Retinal pigment epithelial cell (primary cell): ENCODE data around the gene ZFYVE9.
"Not testable (repeated sequence)": the region's sequence is repeated elsewhere in the genome, so short reads cannot be mapped to it uniquely, and the experiment has no call there.

Source experiments
- DNase-seq: peaks from one replicate; pipeline ENCODE4 v3.0.0-alpha.2; 2010; ENCODE audit warnings: low read depth
- H3K4me3 ChIP-seq: 2 replicates; pipeline ENCODE4 v1.5.1; 2011; ENCODE audit warnings: mild to moderate bottlenecking, low read length, control low read depth, moderate library complexity
- CTCF ChIP-seq: conservative IDR thresholded peaks from 2 replicates; pipeline ENCODE4 v1.5.1; 2011; ENCODE audit warnings: low read depth, low read length, control low read depth, inconsistent platforms

The ZFYVE9 gene

GRCh38 chr1:52365071-52365745 is 223.3 kb downstream of the ZFYVE9 start:
- peak overlapping the region; percentile 93 for H3K4me3 ChIP-seq
- peak; percentile 39 for DNase-seq
- no peak for TF ChIP-seq CTCF

- DNase-seq, result peak; percentile 93
- TF ChIP-seq CTCF, result no peak
- peak within 1 kb of the TSS; percentile 93 for H3K4me3 ChIP-seq
Measured at GRCh38 chr1:52365746-52366516, 224.0 kb downstream of the ZFYVE9 start, which contains the start of gene CC2D1B. TSS of gene CC2D1B (minus strand) at chr1:52366205. CDS start at chr1:52364620, 1,585 bp downstream.

- TF ChIP-seq CTCF, result no peak
- H3K4me3 ChIP-seq, result peak overlapping the region; percentile 93
- no peak for DNase-seq
Measured at GRCh38 chr1:52366517-52366827, 224.6 kb downstream of the ZFYVE9 start.

- no peak for TF ChIP-seq CTCF
- no peak overlapping the region for H3K4me3 ChIP-seq
- no peak for DNase-seq
Measured at GRCh38 chr1:52367272-52367671, 225.4 kb downstream of the ZFYVE9 start.

- H3K4me3 ChIP-seq, result peak overlapping the region; percentile 43
- peak; percentile 23 for TF ChIP-seq CTCF
- no peak for DNase-seq
Measured at GRCh38 chr1:52368383-52369172, 226.7 kb downstream of the ZFYVE9 start.

- not testable (repeated sequence) for H3K4me3 ChIP-seq, DNase-seq
Measured at GRCh38 chr1:52369851-52370250, 228.0 kb downstream of the ZFYVE9 start.

GRCh38 chr1:52385376-52385775 is 243.5 kb downstream of the ZFYVE9 start:
- no peak for DNase-seq
- TF ChIP-seq CTCF, result no peak
- no peak overlapping the region for H3K4me3 ChIP-seq
